Skeletal muscle satellite cell (primary cell): ENCODE data around the gene ALG12.

Experiments
- H3K27me3 ChIP-seq: 2 replicates; pipeline ENCODE4 v1.7.0; 2013; ENCODE audit warnings: low read length; ENCODE audit not compliant: control insufficient read depth, insufficient read depth
- H3K36me3 ChIP-seq: 2 replicates; pipeline ENCODE4 v1.7.0; 2013; ENCODE audit warnings: mild to moderate bottlenecking, control low read depth, low read length; ENCODE audit not compliant: insufficient read depth
- H3K4me1 ChIP-seq: 2 replicates; pipeline ENCODE4 v1.7.0; 2013; ENCODE audit warnings: low read length; ENCODE audit not compliant: control insufficient read depth, insufficient read depth
- H3K4me2 ChIP-seq: 2 replicates; pipeline ENCODE4 v1.7.0; 2013; ENCODE audit warnings: mild to moderate bottlenecking, low read length
- H3K4me3 ChIP-seq: 2 replicates; pipeline ENCODE4 v1.7.0; 2013; ENCODE audit warnings: low read length
- H3K9ac ChIP-seq: 2 replicates; pipeline ENCODE4 v1.7.0; 2013; ENCODE audit warnings: mild to moderate bottlenecking, low read depth, low read length, moderate library complexity
- H3K9me3 ChIP-seq: replicated peaks from 2 replicates; pipeline ENCODE4 v1.7.0; 2013; ENCODE audit warnings: mild to moderate bottlenecking, control low read depth, low read length

ALG12 gene

GRCh38 chr22:49910229-49911155 lies 7.7 kb downstream of the ALG12 start:
- Histone ChIP-seq H3K36me3 (peaks cover 11% of the 10 kb centered on the region), H3K4me3 (no peak overlapping the region)

GRCh38 chr22:49909476-49910205 lies 8.6 kb downstream of the ALG12 start:
- Histone ChIP-seq H3K9ac (no peak overlapping the region), H3K27me3 (no peaks in the 10 kb centered on the region), H3K9me3 (no peaks in the 10 kb centered on the region), H3K4me2 (no peak overlapping the region), H3K36me3 (peaks cover 11% of the 10 kb centered on the region), H3K4me1 (no peaks in the 10 kb centered on the region), H3K4me3 (no peak overlapping the region)

More at GRCh38 chr22:49910229-49911155, 7.7 kb downstream of the ALG12 start:
- Histone ChIP-seq H3K9me3 (no peaks in the 10 kb centered on the region), H3K4me1 (no peaks in the 10 kb centered on the region), H3K4me2 (no peak overlapping the region), H3K9ac (no peak overlapping the region), H3K27me3 (no peaks in the 10 kb centered on the region)

GRCh38 chr22:49907807-49908206 lies 10.4 kb downstream of the ALG12 start:
- Histone ChIP-seq H3K4me1 (no peaks in the 10 kb centered on the region), H3K36me3 (peaks cover 19% of the 10 kb centered on the region), H3K9ac (no peak overlapping the region), H3K4me3 (no peak overlapping the region), H3K27me3 (no peaks in the 10 kb centered on the region), H3K4me2 (no peak overlapping the region), H3K9me3 (no peaks in the 10 kb centered on the region)

GRCh38 chr22:49906799-49907290 lies 11.4 kb downstream of the ALG12 start:
- H3K4me1 ChIP-seq, result no peaks in the 10 kb centered on the region
- H3K4me3 ChIP-seq, result no peak overlapping the region
- peaks cover 18% of the 10 kb centered on the region for H3K36me3 ChIP-seq
- no peaks in the 10 kb centered on the region for H3K27me3 ChIP-seq
- no peak overlapping the region for H3K9ac ChIP-seq
- no peak overlapping the region for H3K4me2 ChIP-seq
- H3K9me3 ChIP-seq, result no peaks in the 10 kb centered on the region

DNA sequence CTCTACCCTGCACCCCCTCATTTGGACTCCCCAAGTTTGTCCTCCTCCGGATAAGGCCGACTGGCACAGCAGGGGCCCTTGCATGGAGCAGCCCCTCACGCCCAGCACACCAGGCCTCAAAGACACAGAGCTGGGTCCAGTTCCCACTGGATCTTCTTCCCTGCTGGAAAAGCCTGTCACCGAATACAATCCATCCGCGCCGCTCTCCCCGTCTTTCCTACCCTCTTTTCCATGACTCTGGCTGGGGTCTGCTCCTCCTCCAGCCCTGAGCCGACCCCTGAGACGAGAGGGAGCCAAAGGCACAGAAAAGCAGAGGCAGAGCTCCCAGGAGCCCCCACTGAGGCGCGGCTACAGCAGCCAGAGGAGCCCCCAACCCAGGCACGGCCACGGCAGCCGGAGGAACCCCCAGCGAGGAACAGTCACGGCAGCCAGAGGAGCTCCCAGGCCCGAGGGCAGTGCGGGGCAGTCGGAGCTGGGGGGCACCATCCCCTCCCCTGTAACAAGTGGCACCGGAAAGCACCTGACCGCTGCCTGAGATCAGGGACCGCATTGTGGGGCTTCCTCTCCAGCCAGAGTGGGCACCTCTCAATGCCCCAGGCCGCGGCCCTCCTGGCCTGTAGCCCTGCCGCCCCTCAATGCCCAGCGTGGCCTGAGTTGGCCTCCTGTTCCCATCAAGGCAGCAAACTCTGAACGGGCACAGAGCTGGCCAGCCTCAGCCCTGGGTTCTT lies 12.0 kb downstream of the ALG12 start:
- peaks cover 24% of the 10 kb centered on the region for H3K36me3 ChIP-seq
- H3K27me3 ChIP-seq, result no peaks in the 10 kb centered on the region
- no peak overlapping the region for H3K4me3 ChIP-seq
- H3K9me3 ChIP-seq, result no peaks in the 10 kb centered on the region
- no peaks in the 10 kb centered on the region for H3K4me1 ChIP-seq
- no peak overlapping the region for H3K9ac ChIP-seq
- no peak overlapping the region for H3K4me2 ChIP-seq

GRCh38 chr22:49905465-49905864 lies 12.8 kb downstream of the ALG12 start:
- Histone ChIP-seq H3K27me3 (no peaks in the 10 kb centered on the region), H3K36me3 (peaks cover 26% of the 10 kb centered on the region), H3K4me2 (no peak overlapping the region), H3K9me3 (no peaks in the 10 kb centered on the region), H3K4me1 (no peaks in the 10 kb centered on the region), H3K9ac (no peak overlapping the region), H3K4me3 (no peak overlapping the region)

GRCh38 chr22:49904040-49904369 lies 14.2 kb downstream of the ALG12 start:
- Histone ChIP-seq H3K4me2 (no peak overlapping the region), H3K4me3 (no peak overlapping the region), H3K9me3 (no peaks in the 10 kb centered on the region), H3K27me3 (no peaks in the 10 kb centered on the region), H3K4me1 (no peaks in the 10 kb centered on the region), H3K36me3 (peaks cover 31% of the 10 kb centered on the region), H3K9ac (no peak overlapping the region)

GRCh38 chr22:49903322-49904039 lies 14.8 kb downstream of the ALG12 start:
- Histone ChIP-seq H3K4me2 (no peak overlapping the region), H3K4me1 (no peaks in the 10 kb centered on the region), H3K9me3 (no peaks in the 10 kb centered on the region), H3K36me3 (peaks cover 36% of the 10 kb centered on the region), H3K9ac (no peak overlapping the region), H3K27me3 (no peaks in the 10 kb centered on the region), H3K4me3 (no peak overlapping the region)

GRCh38 chr22:49901457-49901856 lies 16.8 kb downstream of the ALG12 start:
- Histone ChIP-seq H3K4me1 (no peaks in the 10 kb centered on the region), H3K36me3 (peaks cover 36% of the 10 kb centered on the region), H3K4me3 (no peak overlapping the region), H3K9me3 (no peaks in the 10 kb centered on the region), H3K27me3 (no peaks in the 10 kb centered on the region), H3K9ac (no peak overlapping the region), H3K4me2 (no peak overlapping the region)

DNA sequence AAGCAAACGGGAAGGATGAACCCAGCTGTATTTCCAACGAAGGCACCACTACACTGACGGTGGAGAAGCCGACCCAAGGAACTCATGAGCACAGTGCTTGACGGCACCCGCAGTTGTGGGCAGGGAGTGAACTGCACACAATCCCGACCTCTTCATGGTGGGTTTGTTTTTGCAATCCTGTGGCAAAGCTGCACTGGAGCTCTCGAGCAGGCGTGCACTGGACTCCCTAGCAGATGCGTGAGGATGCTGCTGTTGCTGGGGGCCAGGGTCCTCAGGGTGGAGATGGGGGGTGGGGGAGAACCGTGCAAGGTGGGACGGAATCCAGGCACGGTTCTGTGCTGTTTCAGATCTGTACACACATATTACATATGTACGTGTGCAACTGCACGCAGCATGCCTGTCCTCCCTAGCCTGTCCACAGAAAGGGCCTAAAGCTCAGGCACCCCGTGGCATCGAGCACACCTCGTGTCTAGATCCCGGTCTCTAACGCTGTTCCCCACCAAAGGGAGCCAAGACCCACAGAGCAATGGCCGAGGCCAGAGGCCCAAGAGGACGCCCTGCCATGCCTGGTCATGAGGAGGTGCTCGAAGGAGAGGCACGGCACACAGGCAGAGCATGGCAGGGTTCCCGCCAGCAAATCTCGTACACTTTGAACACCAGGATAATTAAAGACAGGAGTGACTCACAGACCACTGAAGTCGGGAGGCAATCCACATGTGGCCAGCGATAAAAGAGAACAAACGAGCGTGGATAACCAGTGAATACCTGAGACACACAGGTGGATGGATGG lies 17.6 kb downstream of the ALG12 start:
- Histone ChIP-seq H3K9me3 (no peaks in the 10 kb centered on the region), H3K36me3 (peaks cover 39% of the 10 kb centered on the region), H3K4me3 (no peak overlapping the region), H3K4me2 (no peak overlapping the region), H3K4me1 (no peaks in the 10 kb centered on the region), H3K27me3 (no peaks in the 10 kb centered on the region), H3K9ac (no peak overlapping the region)
